Neural cell (in vitro differentiated cells): ENCODE results near the gene MXRA8. TPM values are rescaled to one million over a fixed set of nuclear protein-coding genes. Genes with fewer than 3 reads are reported as not detected.

Source experiments
- H2AFZ ChIP-seq: fragments of 200-600, 300-800 bp; sonication (generic), shearing (Covaris generic); 2 replicates; pipeline ENCODE4 v1.6.0; 2014; ENCODE audit warnings: low read depth, mild to moderate bottlenecking, antibody characterized with exemption, low read length, moderate library complexity
- H3F3A ChIP-seq: fragments of 200-600 bp; shearing (Covaris generic); 2 replicates; pipeline ENCODE4 v1.6.1; 2016; ENCODE audit warnings: mild to moderate bottlenecking, moderate library complexity, mixed read lengths, antibody characterized with exemption, low read length; ENCODE audit not compliant: insufficient read depth, poor library complexity, severe bottlenecking
- H3K27ac ChIP-seq: fragments of 200-600, 300-800 bp; sonication (generic), shearing (Covaris generic); 2 replicates; pipeline ENCODE4 v1.5.1; 2014; ENCODE audit warnings: mild to moderate bottlenecking, low read length, moderate library complexity
- H3K27me3 ChIP-seq: fragments of 300-800, 200-600 bp; sonication (generic), shearing (Covaris generic); 2 replicates; pipeline ENCODE4 v1.6.0; 2014; ENCODE audit warnings: mild to moderate bottlenecking, low read depth, low read length, moderate library complexity; ENCODE audit not compliant: insufficient read depth
- H3K36me3 ChIP-seq: fragments of 300-800, 200-600 bp; sonication (generic), shearing (Covaris generic); 2 replicates; pipeline ENCODE4 v1.5.1; 2014; ENCODE audit warnings: mild to moderate bottlenecking, antibody characterized with exemption, low read length, moderate library complexity; ENCODE audit not compliant: insufficient read depth
- H3K4me2 ChIP-seq: fragments of 300-800, 200-600 bp; sonication (generic), shearing (Covaris generic); 2 replicates; pipeline ENCODE4 v1.6.0; 2014; ENCODE audit warnings: mild to moderate bottlenecking, low read length
- H3K4me3 ChIP-seq: fragments of 300-800, 200-600 bp; sonication (generic), shearing (Covaris generic); 2 replicates; pipeline ENCODE4 v1.5.1; 2014; ENCODE audit warnings: mild to moderate bottlenecking, low read length, moderate library complexity
- H3K79me2 ChIP-seq: fragments of 200-600 bp; shearing (Covaris generic); replicated peaks from 2 replicates; pipeline ENCODE4 v1.6.0; 2014; ENCODE audit warnings: mild to moderate bottlenecking, low read length, moderate library complexity; ENCODE audit not compliant: insufficient read depth
- H3K9ac ChIP-seq: fragments of 300-800, 200-600 bp; sonication (generic), shearing (Covaris generic); 2 replicates; pipeline ENCODE4 v1.6.1; 2016; ENCODE audit warnings: mild to moderate bottlenecking, low read length, mixed read lengths
- H3K9me2 ChIP-seq: fragments of 200-600 bp; shearing (Covaris generic); 2 replicates; pipeline ENCODE4 v1.6.1; 2016; ENCODE audit warnings: mild to moderate bottlenecking, low read length, mixed read lengths; ENCODE audit not compliant: insufficient read depth
- H3K9me3 ChIP-seq: fragments of 200-600, 300-800 bp; sonication (generic), shearing (Covaris generic); 2 replicates; pipeline ENCODE4 v1.6.1; 2016; ENCODE audit warnings: mild to moderate bottlenecking, mixed run types, low read length, moderate library complexity, mixed read lengths
- H4K20me1 ChIP-seq: fragments of 200-600 bp; shearing (Covaris generic); 2 replicates; pipeline ENCODE4 v1.6.1; 2016; ENCODE audit warnings: mild to moderate bottlenecking, mixed run types; ENCODE audit not compliant: insufficient read depth
- EP300 ChIP-seq: fragments of 450-650 bp; conservative IDR thresholded peaks from 2 replicates; pipeline ENCODE4 v1.6.1; 2014; ENCODE audit warnings: antibody characterized with exemption, mild to moderate bottlenecking, moderate library complexity; ENCODE audit not compliant: poor library complexity, severe bottlenecking
- MXI1 ChIP-seq: fragments of 450-650 bp; conservative IDR thresholded peaks from 2 replicates; pipeline ENCODE4 v1.6.1; 2014; ENCODE audit warnings: antibody characterized with exemption, mild to moderate bottlenecking; ENCODE audit not compliant: poor library complexity, severe bottlenecking
- POLR2AphosphoS5 ChIP-seq: IDR thresholded peaks from 2 replicates; pipeline ENCODE4 v1.6.1; 2012
- RAD21 ChIP-seq: fragments of 450-650 bp; conservative IDR thresholded peaks from 2 replicates; pipeline ENCODE4 v1.6.1; 2014; ENCODE audit warnings: antibody characterized with exemption, mild to moderate bottlenecking, moderate library complexity
- SMC3 ChIP-seq: fragments of 450-650 bp; conservative IDR thresholded peaks from 2 replicates; pipeline ENCODE4 v1.6.1; 2014; ENCODE audit warnings: antibody characterized with exemption, mild to moderate bottlenecking, moderate library complexity; ENCODE audit not compliant: poor library complexity
- TAF1 ChIP-seq: IDR thresholded peaks from 2 replicates; pipeline ENCODE4 v1.6.1; 2012; ENCODE audit warnings: low read depth
- polyA plus RNA-seq: library from polyadenylated mRNA; depleted of rRNA; stranded (reverse); fragments of >200 nt; gene quantifications from 2 replicates; pipeline ENCODE4 v1.2.3, GENCODE V29; 2014
- TF ChIP-seq, protein P1 (sequence below): IDR thresholded peaks from 2 replicates; pipeline ENCODE4 v1.6.1; 2012; ENCODE audit warnings: borderline replicate concordance
- TF ChIP-seq, protein P2 (sequence below): fragments of 450-650 bp; IDR thresholded peaks from 2 replicates; pipeline ENCODE4 v1.5.1; 2014; ENCODE audit warnings: antibody characterized with exemption, mild to moderate bottlenecking, moderate library complexity; ENCODE audit not compliant: poor library complexity, severe bottlenecking

Gene MXRA8
- polyA plus RNA-seq, 1 donor from 2014 or later: 1.7 TPM

DNA sequence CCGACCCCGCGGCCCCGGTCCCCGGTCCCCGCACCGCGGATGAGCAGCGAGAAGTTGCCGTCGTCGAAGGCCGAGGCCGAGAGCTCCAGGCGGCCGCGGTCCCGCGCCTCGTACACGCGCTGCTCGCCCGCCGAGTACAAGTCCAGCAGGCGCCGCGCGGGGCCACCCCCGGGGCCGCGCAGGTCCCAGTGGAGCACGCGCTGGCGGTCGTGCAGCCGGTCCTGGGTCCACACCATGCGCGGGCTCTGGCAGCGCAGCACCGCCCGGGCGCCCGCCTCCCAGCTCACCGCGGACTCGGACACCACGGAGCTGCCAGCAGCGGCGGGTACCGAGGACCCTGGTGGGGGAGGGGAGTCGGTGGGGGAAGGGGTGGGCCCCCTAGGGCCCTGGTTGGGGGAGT lies 2.9 kb downstream of the MXRA8 start:
- no peaks in the 10 kb centered on the region for H3K36me3 ChIP-seq
- no peak overlapping the region for H3K4me3 ChIP-seq
- no peak for TF ChIP-seq EP300
- TF ChIP-seq TAF1: no peak
- TF ChIP-seq SMC3: no peak
- no peak for TF ChIP-seq RAD21
- TF ChIP-seq, protein P1, sequence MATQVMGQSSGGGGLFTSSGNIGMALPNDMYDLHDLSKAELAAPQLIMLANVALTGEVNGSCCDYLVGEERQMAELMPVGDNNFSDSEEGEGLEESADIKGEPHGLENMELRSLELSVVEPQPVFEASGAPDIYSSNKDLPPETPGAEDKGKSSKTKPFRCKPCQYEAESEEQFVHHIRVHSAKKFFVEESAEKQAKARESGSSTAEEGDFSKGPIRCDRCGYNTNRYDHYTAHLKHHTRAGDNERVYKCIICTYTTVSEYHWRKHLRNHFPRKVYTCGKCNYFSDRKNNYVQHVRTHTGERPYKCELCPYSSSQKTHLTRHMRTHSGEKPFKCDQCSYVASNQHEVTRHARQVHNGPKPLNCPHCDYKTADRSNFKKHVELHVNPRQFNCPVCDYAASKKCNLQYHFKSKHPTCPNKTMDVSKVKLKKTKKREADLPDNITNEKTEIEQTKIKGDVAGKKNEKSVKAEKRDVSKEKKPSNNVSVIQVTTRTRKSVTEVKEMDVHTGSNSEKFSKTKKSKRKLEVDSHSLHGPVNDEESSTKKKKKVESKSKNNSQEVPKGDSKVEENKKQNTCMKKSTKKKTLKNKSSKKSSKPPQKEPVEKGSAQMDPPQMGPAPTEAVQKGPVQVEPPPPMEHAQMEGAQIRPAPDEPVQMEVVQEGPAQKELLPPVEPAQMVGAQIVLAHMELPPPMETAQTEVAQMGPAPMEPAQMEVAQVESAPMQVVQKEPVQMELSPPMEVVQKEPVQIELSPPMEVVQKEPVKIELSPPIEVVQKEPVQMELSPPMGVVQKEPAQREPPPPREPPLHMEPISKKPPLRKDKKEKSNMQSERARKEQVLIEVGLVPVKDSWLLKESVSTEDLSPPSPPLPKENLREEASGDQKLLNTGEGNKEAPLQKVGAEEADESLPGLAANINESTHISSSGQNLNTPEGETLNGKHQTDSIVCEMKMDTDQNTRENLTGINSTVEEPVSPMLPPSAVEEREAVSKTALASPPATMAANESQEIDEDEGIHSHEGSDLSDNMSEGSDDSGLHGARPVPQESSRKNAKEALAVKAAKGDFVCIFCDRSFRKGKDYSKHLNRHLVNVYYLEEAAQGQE: no peak
- TF ChIP-seq POLR2AphosphoS5: no peak
- no peak overlapping the region for H3K4me2 ChIP-seq
- H3K9me3 ChIP-seq: no peaks in the 10 kb centered on the region
- H3K27me3 ChIP-seq: peaks cover 26% of the 10 kb centered on the region
- H2AFZ ChIP-seq: no peak overlapping the region
- no peaks in the 10 kb centered on the region for H3F3A ChIP-seq
- H3K9me2 ChIP-seq: no peaks in the 10 kb centered on the region
- H3K27ac ChIP-seq: no peak overlapping the region
- H4K20me1 ChIP-seq: no peaks in the 10 kb centered on the region
- no peaks in the 10 kb centered on the region for H3K79me2 ChIP-seq
- H3K9ac ChIP-seq: no peak overlapping the region

DNA sequence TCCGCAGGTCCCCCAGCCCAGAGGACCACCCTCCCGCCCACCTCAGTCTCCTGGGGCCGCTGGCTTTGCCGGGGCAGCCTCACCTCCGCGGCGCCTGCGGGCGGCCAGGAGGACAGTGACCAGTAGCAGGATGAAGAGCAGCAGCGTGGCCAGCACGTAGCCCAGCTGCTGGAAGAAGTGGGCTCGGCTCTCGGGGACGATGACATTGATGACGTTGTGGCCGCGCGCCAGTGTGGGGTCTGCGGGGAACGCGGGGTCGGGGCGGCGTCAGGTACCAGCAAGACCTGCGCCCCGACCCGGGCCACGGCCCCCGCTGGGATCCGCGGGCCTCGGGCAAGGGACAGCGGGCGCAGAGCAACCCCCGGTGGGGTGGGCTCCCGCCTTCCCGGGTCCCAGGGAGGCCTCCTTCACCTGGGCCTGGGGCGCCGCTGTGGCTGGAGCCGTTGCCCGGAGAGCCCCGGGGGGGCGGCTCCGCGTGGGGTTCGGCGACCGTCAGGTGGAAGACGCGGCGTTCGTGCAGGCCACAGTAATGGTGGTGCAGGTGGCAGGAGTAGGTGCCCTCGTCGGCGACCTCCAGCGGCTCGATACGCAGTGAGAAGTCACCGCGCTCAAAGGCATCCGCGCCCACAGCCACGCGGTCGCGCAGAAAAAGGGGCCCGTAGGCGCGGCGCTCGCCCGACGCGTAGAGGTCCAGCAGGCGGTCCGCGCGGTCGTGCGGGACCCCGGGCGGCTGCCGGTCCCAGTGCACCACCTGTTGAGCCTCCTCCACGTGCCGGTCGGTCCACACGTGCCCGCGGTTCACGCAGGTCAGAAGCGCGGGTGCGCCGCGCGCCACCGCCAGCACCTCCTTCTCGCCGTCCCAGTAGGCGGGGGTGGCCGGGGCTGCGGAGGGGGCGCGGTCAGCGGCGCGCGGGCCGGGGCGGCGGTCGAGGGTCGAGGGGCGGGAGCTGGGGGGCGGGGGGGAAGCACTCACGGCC lies 3.8 kb downstream of the MXRA8 start:
- Histone ChIP-seq H3K4me2 (no peak overlapping the region), H3K27me3 (peaks cover 26% of the 10 kb centered on the region), H2AFZ (no peak overlapping the region), H3K79me2 (no peaks in the 10 kb centered on the region), H4K20me1 (no peaks in the 10 kb centered on the region), H3K9ac (peak overlapping the region; percentile 9), H3K4me3 (peak overlapping the region; percentile 55), H3K9me3 (no peaks in the 10 kb centered on the region), H3K36me3 (no peaks in the 10 kb centered on the region), H3K9me2 (no peaks in the 10 kb centered on the region), H3K27ac (no peak overlapping the region), H3F3A (no peaks in the 10 kb centered on the region)
- TF ChIP-seq MXI1 (peak; percentile 17), POLR2AphosphoS5 (no peak)
- TF ChIP-seq, protein P2, sequence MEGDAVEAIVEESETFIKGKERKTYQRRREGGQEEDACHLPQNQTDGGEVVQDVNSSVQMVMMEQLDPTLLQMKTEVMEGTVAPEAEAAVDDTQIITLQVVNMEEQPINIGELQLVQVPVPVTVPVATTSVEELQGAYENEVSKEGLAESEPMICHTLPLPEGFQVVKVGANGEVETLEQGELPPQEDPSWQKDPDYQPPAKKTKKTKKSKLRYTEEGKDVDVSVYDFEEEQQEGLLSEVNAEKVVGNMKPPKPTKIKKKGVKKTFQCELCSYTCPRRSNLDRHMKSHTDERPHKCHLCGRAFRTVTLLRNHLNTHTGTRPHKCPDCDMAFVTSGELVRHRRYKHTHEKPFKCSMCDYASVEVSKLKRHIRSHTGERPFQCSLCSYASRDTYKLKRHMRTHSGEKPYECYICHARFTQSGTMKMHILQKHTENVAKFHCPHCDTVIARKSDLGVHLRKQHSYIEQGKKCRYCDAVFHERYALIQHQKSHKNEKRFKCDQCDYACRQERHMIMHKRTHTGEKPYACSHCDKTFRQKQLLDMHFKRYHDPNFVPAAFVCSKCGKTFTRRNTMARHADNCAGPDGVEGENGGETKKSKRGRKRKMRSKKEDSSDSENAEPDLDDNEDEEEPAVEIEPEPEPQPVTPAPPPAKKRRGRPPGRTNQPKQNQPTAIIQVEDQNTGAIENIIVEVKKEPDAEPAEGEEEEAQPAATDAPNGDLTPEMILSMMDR: no peak
- TF ChIP-seq, protein P1: no peak
